GM18508 (cell line): Measurements from ENCODE around the gene EFCAB3.
"Not testable (repeated sequence)": the region's sequence is repeated elsewhere in the genome, so short reads cannot be mapped to it uniquely, and the experiment has no call there.

Experiments used
- ATAC-seq: cut with Tn5 transposase; IDR thresholded peaks from one replicate; pipeline ENCODE4 v1.9.1; 2021; ENCODE audit warnings: moderate number of reproducible peaks; ENCODE audit not compliant: insufficient read depth, unreplicated experiment

EFCAB3 gene

GRCh38 chr17:62380253-62380652 is at the start of gene EFCAB3:
TSS of gene EFCAB3 (plus strand) at chr17:62380553. CDS start at chr17:62382980, 2,427 bp downstream.
- no peak for ATAC-seq

- no peak for ATAC-seq
Observed at GRCh38 chr17:62336527-62336926, 43.8 kb upstream of the EFCAB3 start.

GRCh38 chr17:62343764-62344270 is 36.5 kb upstream of the EFCAB3 start:
- no peak for ATAC-seq

GRCh38 chr17:62351176-62351575 is 29.2 kb upstream of the EFCAB3 start:
- no peak for ATAC-seq

- no peak for ATAC-seq
Observed at GRCh38 chr17:62366191-62366590, 14.2 kb upstream of the EFCAB3 start.

- no peak for ATAC-seq
Observed at GRCh38 chr17:62381561-62381960, 1.2 kb downstream of the EFCAB3 start.

GRCh38 chr17:62388856-62389255 is 8.5 kb downstream of the EFCAB3 start:
- no peak for ATAC-seq

- no peak for ATAC-seq
Observed at GRCh38 chr17:62392908-62393307, 12.6 kb downstream of the EFCAB3 start.

GRCh38 chr17:62398891-62399290 is 18.5 kb downstream of the EFCAB3 start:
- ATAC-seq: no peak

GRCh38 chr17:62405451-62405850 is 25.1 kb downstream of the EFCAB3 start:
- no peak for ATAC-seq

GRCh38 chr17:62413090-62413489 is 32.7 kb downstream of the EFCAB3 start:
- not testable (repeated sequence) for ATAC-seq

GRCh38 chr17:62423647-62424461 is 43.5 kb downstream of the EFCAB3 start, which contains the start of gene METTL2A:
TSS of gene METTL2A (plus strand) at chr17:62423897. CDS start at chr17:62423903, 6 bp downstream.
- peak; percentile 71 for ATAC-seq

- not testable (repeated sequence) for ATAC-seq
Observed at GRCh38 chr17:62426214-62426613, 45.9 kb downstream of the EFCAB3 start.

- ATAC-seq: not testable (repeated sequence)
Observed at GRCh38 chr17:62435251-62435650, 54.9 kb downstream of the EFCAB3 start.

GRCh38 chr17:62441181-62441580 is 60.8 kb downstream of the EFCAB3 start:
- ATAC-seq: not testable (repeated sequence)

GRCh38 chr17:62444063-62444462 is 63.7 kb downstream of the EFCAB3 start:
- ATAC-seq: no peak

GRCh38 chr17:62445791-62446190 is 65.4 kb downstream of the EFCAB3 start:
- ATAC-seq: not testable (repeated sequence)

GRCh38 chr17:62452195-62452594 is 71.8 kb downstream of the EFCAB3 start:
- ATAC-seq: not testable (repeated sequence)

GRCh38 chr17:62453041-62453440 is 72.7 kb downstream of the EFCAB3 start:
- not testable (repeated sequence) for ATAC-seq

- peak; percentile 13 for ATAC-seq
Observed at GRCh38 chr17:62453656-62454055, 73.3 kb downstream of the EFCAB3 start.

- peak; percentile 31 for ATAC-seq
Observed at GRCh38 chr17:62454111-62454510, 73.8 kb downstream of the EFCAB3 start.

- no peak for ATAC-seq
Observed at GRCh38 chr17:62456016-62456415, 75.7 kb downstream of the EFCAB3 start.
